CD14-positive monocyte (primary cell): ENCODE data around the gene WIPF2. TPM values are rescaled to one million over a fixed set of nuclear protein-coding genes. Genes with fewer than 3 reads are reported as not detected.

Source experiments
- polyA plus RNA-seq, 3 donors: library from polyadenylated mRNA; depleted of rRNA in 1 of 3; unstranded in 2 of 3; stranded (reverse) in 1 of 3; fragments of 300-500 nt in 2 of 3; fragments of >200 nt in 1 of 3; fragmentation: Illumina TruSeq in 2 of 3; gene quantifications; 1 replicate in 2 of 3; 2 replicates in 1 of 3; pipeline ENCODE4 v1.2.3, GENCODE V29; 2012 to 2021
- small RNA-seq: library from RNA; depleted of rRNA; stranded (forward); fragments of <200 nt; gene quantifications from one replicate; pipeline ENCODE3, GENCODE V24; 2012; ENCODE audit warnings: low read depth; ENCODE audit not compliant: insufficient read length

Gene WIPF2
- polyA plus RNA-seq, 3 donors: 5.2 to 9.7 (median 8.4) TPM

Small RNA genes lying within 50 kb of the gene (small RNA-seq; reads per million reads assigned to genes)
- gene MIR6867: not detected

Other genes with a start within 250 kb of the WIPF2 start
- gene PSMD3, start 238.5 kb upstream of the WIPF2 start, polyA plus RNA-seq: 10 to 100 TPM; 48.4 to 63.2 (median 48.8) TPM
- gene CSF3, start 203.9 kb upstream of the WIPF2 start, polyA plus RNA-seq: not detected
- 10 to 100 TPM; 24.9 to 73.9 (median 34.1) TPM for gene MED24, start 164.9 kb upstream of the WIPF2 start, polyA plus RNA-seq
- gene THRA, start 156.3 kb upstream of the WIPF2 start, polyA plus RNA-seq: 1 to 10 TPM; 2.5 to 7.5 (median 3.8) TPM
- gene NR1D1, start 118.7 kb upstream of the WIPF2 start, polyA plus RNA-seq: 1 to 10 TPM in 1 of 3 donors, under 1 TPM in 2; 0.28 to 4.9 (median 0.31) TPM
- 10 to 100 TPM in 2 of 3 donors, 1 to 10 TPM in 1; 10.0 to 89.2 (median 11.4) TPM for gene MSL1, start 97.3 kb upstream of the WIPF2 start, polyA plus RNA-seq
- gene CASC3, start 78.8 kb upstream of the WIPF2 start, polyA plus RNA-seq: 10 to 100 TPM; 19.0 to 58.7 (median 30.2) TPM
- gene RAPGEFL1, start 41.8 kb upstream of the WIPF2 start, polyA plus RNA-seq: 1 to 10 TPM in 1 of 3 donors, under 1 TPM in 2; 0.09 to 6.1 (median 0.10) TPM
- gene CDC6, start 68.6 kb downstream of the WIPF2 start, polyA plus RNA-seq: under 1 TPM in 2 of 3 donors, not detected in 1; 0.11 to 0.21 TPM
- 10 to 100 TPM; 14.9 to 63.9 (median 29.4) TPM for gene RARA, start 89.9 kb downstream of the WIPF2 start, polyA plus RNA-seq
- gene GJD3, start 145.4 kb downstream of the WIPF2 start, polyA plus RNA-seq: not detected
- under 1 TPM; 0.01 to 0.94 (median 0.28) TPM for gene TOP2A, start 198.6 kb downstream of the WIPF2 start, polyA plus RNA-seq
- under 1 TPM in 2 of 3 donors, not detected in 1; 0.04 to 0.15 TPM for gene IGFBP4, start 224.1 kb downstream of the WIPF2 start, polyA plus RNA-seq